Endothelial cell of umbilical vein (primary cell): Measurements from ENCODE around the gene CRTC1. TPM values are rescaled to one million over a fixed set of nuclear protein-coding genes. Genes with fewer than 3 reads are reported as not detected.

Source experiments
- BruUV-seq: library from RNA; stranded (reverse); fragments of 400-500 nt; replicated peaks from 2 replicates; lab custom pipeline; 2021; lab: Mats Ljungman, UMichigan
- CTCF ChIA-PET: fragments of 300-600, 350-600 bp; sonication (Branson Sonifier 250); formaldehyde crosslinking; loops from one replicate; lab custom pipeline; 2021; ENCODE audit warnings: antibody characterized with exemption, inconsistent platforms; lab: Charles Lee
- POLR2A ChIA-PET: fragments of 300-600, 350-600 bp; sonication (Branson Sonifier 250); formaldehyde crosslinking; loops from one replicate; lab custom pipeline; 2021; ENCODE audit warnings: antibody characterized with exemption, inconsistent platforms; lab: Charles Lee
- DNase-seq: peaks from one replicate; pipeline ENCODE4 v3.0.0-alpha.2; 2011; ENCODE audit warnings: low read depth, low spot score
- FAIRE-seq: peaks from 2 replicates; lab custom pipeline; 2011; peaks lifted over from hg19 to GRCh38; lab: Jason Lieb, UNC
- H2AFZ ChIP-seq: 2 replicates; pipeline ENCODE4 v1.6.0; 2012; ENCODE audit warnings: low read depth, low read length, control low read depth, inconsistent platforms
- H3K27ac ChIP-seq: 2 replicates; pipeline ENCODE4 v1.5.1; 2011; ENCODE audit warnings: low read depth, mild to moderate bottlenecking, control low read depth, low read length, moderate library complexity; ENCODE audit not compliant: insufficient read depth
- H3K27me3 ChIP-seq, 2 experiments: 2 replicates each; pipeline versions ENCODE4 v1.6.0 to v1.6.1; 2011; ENCODE audit warnings: low read length in 2 of 2, mixed read lengths in 1 of 2; ENCODE audit not compliant: control insufficient read depth in 2 of 2, insufficient read depth in 2 of 2
- H3K36me3 ChIP-seq, 2 experiments: 2 replicates in 1 of 2; 3 replicates in 1 of 2; pipeline ENCODE4 v1.5.1; 2011; ENCODE audit warnings: low read length in 2 of 2, mild to moderate bottlenecking in 1 of 2, moderate library complexity in 1 of 2; ENCODE audit not compliant: control insufficient read depth in 2 of 2, insufficient read depth in 2 of 2; ENCODE audit errors: extremely low read depth in 1 of 2
- H3K4me1 ChIP-seq: 3 replicates; pipeline ENCODE4 v1.5.1; 2011; ENCODE audit warnings: mild to moderate bottlenecking, low read length; ENCODE audit not compliant: control insufficient read depth, insufficient read depth; ENCODE audit errors: extremely low read depth
- H3K4me2 ChIP-seq: 2 replicates; pipeline ENCODE4 v1.6.1; 2011; ENCODE audit warnings: low read length, control low read depth, mixed read lengths; ENCODE audit not compliant: insufficient read depth
- H3K4me3 ChIP-seq, 3 experiments: fragments of 200-600 bp in 1 of 3; sonication (generic), shearing (Covaris generic) in 1 of 3; replicated peaks in 1 of 3; 2 replicates each; pipeline ENCODE4 v1.5.1; 2011 to 2016; ENCODE audit warnings: control low read depth in 3 of 3, low read length in 3 of 3, mild to moderate bottlenecking in 2 of 3, inconsistent platforms in 1 of 3, low read depth in 1 of 3, moderate library complexity in 1 of 3; ENCODE audit not compliant: insufficient read depth in 1 of 3
- H3K79me2 ChIP-seq: 2 replicates; pipeline ENCODE4 v1.6.0; 2012; ENCODE audit warnings: low read length, inconsistent platforms; ENCODE audit not compliant: control insufficient read depth, insufficient read depth
- H3K9ac ChIP-seq: replicated peaks from 2 replicates; pipeline ENCODE3; 2011; ENCODE audit warnings: low read length, control low read depth; ENCODE audit not compliant: insufficient read depth; ENCODE audit errors: extremely low read depth
- H3K9me1 ChIP-seq: replicated peaks from 3 replicates; pipeline ENCODE4 v1.6.0; 2011; ENCODE audit warnings: mild to moderate bottlenecking, low read length; ENCODE audit not compliant: control insufficient read depth, insufficient read depth; ENCODE audit errors: extremely low read depth
- H3K9me3 ChIP-seq: replicated peaks from 2 replicates; pipeline ENCODE4 v1.5.1; 2012; ENCODE audit warnings: low read length, inconsistent platforms; ENCODE audit not compliant: control insufficient read depth, insufficient read depth
- H4K20me1 ChIP-seq: replicated peaks from 2 replicates; pipeline ENCODE3; 2011; ENCODE audit warnings: mild to moderate bottlenecking, low read length; ENCODE audit not compliant: control insufficient read depth, insufficient read depth; ENCODE audit errors: extremely low read depth
- CTCF ChIP-seq, 2 donors: IDR thresholded peaks; 1 replicate in 1 of 2; 2 replicates in 1 of 2; pipeline ENCODE4 v1.5.1; 2011; ENCODE audit warnings: low read length in 2 of 2, mild to moderate bottlenecking in 2 of 2, moderate library complexity in 2 of 2, control low read depth in 1 of 2, inconsistent platforms in 1 of 2, low read depth in 1 of 2; ENCODE audit not compliant: insufficient read depth in 1 of 2; ENCODE audit errors: extremely low read depth in 1 of 2
- EZH2 ChIP-seq: IDR thresholded peaks from 2 replicates; pipeline ENCODE4 v1.6.1; 2012; ENCODE audit warnings: borderline replicate concordance, low read depth, mild to moderate bottlenecking, moderate library complexity, low read length, inconsistent platforms; ENCODE audit not compliant: severe bottlenecking
- FOS ChIP-seq: IDR thresholded peaks from 2 replicates; pipeline ENCODE4 v1.6.1; 2011; ENCODE audit warnings: mild to moderate bottlenecking, low read length, moderate library complexity, borderline replicate concordance; ENCODE audit not compliant: insufficient read depth
- GATA2 ChIP-seq: IDR thresholded peaks from 2 replicates; pipeline ENCODE4 v1.7.0; 2011; ENCODE audit warnings: low read depth, mild to moderate bottlenecking, moderate library complexity, mixed read lengths, low read length; ENCODE audit not compliant: insufficient read length, insufficient read depth
- JUN ChIP-seq: IDR thresholded peaks from 2 replicates; pipeline ENCODE4 v1.6.1; 2011; ENCODE audit warnings: borderline replicate concordance, low read depth; ENCODE audit not compliant: insufficient read length, insufficient read depth
- MAX ChIP-seq: IDR thresholded peaks from 2 replicates; pipeline ENCODE4 v1.6.1; 2011; ENCODE audit not compliant: insufficient read depth, insufficient read length
- MYC ChIP-seq: IDR thresholded peaks from one replicate; pipeline ENCODE4 v1.6.1; 2011; ENCODE audit warnings: mild to moderate bottlenecking, low read depth, low read length
- POLR2A ChIP-seq: IDR thresholded peaks from 2 replicates; pipeline ENCODE4 v1.6.1; 2012; ENCODE audit warnings: low read depth, mild to moderate bottlenecking, control low read depth, low read length
- POLR2AphosphoS5 ChIP-seq: IDR thresholded peaks from 2 replicates; pipeline ENCODE4 v1.6.1; 2012; ENCODE audit warnings: low read depth, mild to moderate bottlenecking, control low read depth, low read length, moderate library complexity; ENCODE audit not compliant: insufficient read depth
- dilution Hi-C: fragments of 300-500 bp; cut with MboI; formaldehyde crosslinking; loops from one replicate; pipeline ENCODE4 v1.15.0; 2019; ENCODE audit warnings: low sequenced_read_pairs; ENCODE audit not compliant: extremely low pct_ligation_motif_present
- intact Hi-C: fragments of 100-400 bp; cut with micrococcal nuclease; formaldehyde crosslinking; loops from one replicate; pipeline ENCODE4 v1.10.0; 2022
- polyA plus RNA-seq, 4 experiments: library from polyadenylated mRNA; depleted of rRNA in 3 of 4; stranded (reverse) in 3 of 4; unstranded in 1 of 4; fragments of >200 nt; gene quantifications; 2 replicates each; pipeline versions ENCODE4 v1.2.1 to v1.2.3, GENCODE V29; 2011 to 2012; ENCODE audit warnings: missing spikeins in 1 of 4
- total RNA-seq: library from RNA; stranded (reverse); gene quantifications from 2 replicates; pipeline ENCODE4 v1.2.3, GENCODE V29; 2021

CRTC1 gene
- total and polyA plus RNA-seq, 2 donors (not counting 3 experiments of a cell fraction or from before 2014, with no cell fraction given) = 4.2 to 11.4 TPM

GRCh38 chr19:18799389-18799970 lies 116.0 kb downstream of the CRTC1 start:
- H3K36me3 ChIP-seq = no peaks in the 10 kb centered on the region
- BruUV-seq = no TSS peak
- H3K79me2 ChIP-seq = no peaks in the 10 kb centered on the region
- H4K20me1 ChIP-seq = no peaks in the 10 kb centered on the region
- H3K9ac ChIP-seq = no peak overlapping the region
- no peak for FAIRE-seq
- intact Hi-C loops = no loop called here
- H3K27me3 ChIP-seq = peaks cover 10 to 12% of the 10 kb centered on the region in 2 experiments
- DNase-seq = no peak
- dilution Hi-C loops = no loop called here
- H3K27ac ChIP-seq = no peak overlapping the region
- CTCF ChIA-PET = no interaction called here
- H2AFZ ChIP-seq = no peak overlapping the region
- H3K9me1 ChIP-seq = no peaks in the 10 kb centered on the region
- H3K4me2 ChIP-seq = no peak overlapping the region
- POLR2A ChIA-PET = no interaction called here
- H3K4me1 ChIP-seq = no peaks in the 10 kb centered on the region
- H3K9me3 ChIP-seq = no peaks in the 10 kb centered on the region
- TF ChIP-seq CTCF (IDR thresholded peaks at IDR 0.05; ENCODE audit: extremely low read depth in 1 of 2, insufficient read depth in 1 of 2, low read depth in 1 of 2, low read length in 2 of 2) (no peak), MAX (no peak), JUN (no peak), FOS (no peak), MYC (no peak), EZH2 (no peak), GATA2 (no peak), POLR2AphosphoS5 (no peak), POLR2A (no peak)
- no peak overlapping the region for H3K4me3 ChIP-seq
